Breast epithelium (tissue), 4 donors: ENCODE results near the gene CPSF4L. TPM values are rescaled to one million over a fixed set of nuclear protein-coding genes. Genes with fewer than 3 reads are reported as not detected.

Experiments used
- DNase-seq, 2 donors: peaks; one replicate each; pipeline ENCODE4 v3.0.0-alpha.2; 2019; ENCODE audit warnings: low spot score in 2 of 2
- H3K27ac ChIP-seq, 2 donors: fragments of 200-600 bp; sonication (generic) in 1 of 2; one replicate each; pipeline ENCODE4 v1.5.1; 2016 to 2019; ENCODE audit warnings: mild to moderate bottlenecking in 1 of 2
- H3K27me3 ChIP-seq, 2 donors: fragments of 200-600 bp; sonication (generic) in 1 of 2; one replicate each; pipeline versions ENCODE4 v1.5.1 to v1.6.0; 2017 to 2019; ENCODE audit warnings: control low read depth in 1 of 2, mild to moderate bottlenecking in 1 of 2
- H3K36me3 ChIP-seq: fragments of 200-600 bp; one replicate; pipeline ENCODE4 v1.5.1; 2019
- H3K4me1 ChIP-seq, 2 donors: fragments of 200-600 bp; sonication (generic); one replicate each; pipeline ENCODE4 v1.5.1; 2016 to 2019; ENCODE audit warnings: control low read depth in 1 of 2
- H3K4me3 ChIP-seq, 3 donors: fragments of 200-600 bp; sonication (generic); 1 replicate in 2 of 3; 2 replicates in 1 of 3; pipeline ENCODE4 v1.5.1; 2016 to 2019; ENCODE audit warnings: mild to moderate bottlenecking in 3 of 3, moderate library complexity in 2 of 3
- H3K9me3 ChIP-seq, 2 donors: fragments of 200-600 bp; sonication (generic) in 1 of 2; one replicate each; pipeline ENCODE4 v1.5.1; 2016 to 2019; ENCODE audit warnings: control low read depth in 1 of 2
- POLR2A ChIP-seq: fragments of 450-650 bp; IDR thresholded peaks from one replicate; pipeline ENCODE4 v1.6.1; 2016; ENCODE audit warnings: antibody characterized with exemption, mild to moderate bottlenecking, moderate library complexity
- POLR2AphosphoS5 ChIP-seq, 3 donors: sonication (generic); formaldehyde crosslinking; IDR thresholded peaks; one replicate each; pipeline ENCODE4 v1.6.1; 2017; ENCODE audit warnings: antibody characterized with exemption in 3 of 3
- intact Hi-C: fragments of 100-400 bp; cut with DNase I; formaldehyde crosslinking; loops from one replicate; pipeline ENCODE4 v1.15.1; 2023; ENCODE audit warnings: low total_unique reads
- total RNA-seq, 3 donors: library from RNA; depleted of rRNA; stranded (reverse); fragments of >200 nt; gene quantifications; one replicate each; pipeline ENCODE4 v1.1.0, GENCODE V29; 2016
- TF ChIP-seq, protein P1 (sequence below), 3 donors: fragments of 450-650 bp; IDR thresholded peaks; one replicate each; pipeline ENCODE4 v1.5.1; 2016 to 2017; ENCODE audit warnings: antibody characterized with exemption in 3 of 3, mild to moderate bottlenecking in 3 of 3, moderate library complexity in 3 of 3

Gene CPSF4L
- total RNA-seq, 3 donors from 2014 or later, result 0.29 TPM; not detected in 2

GRCh38 chr17:73231841-73232586, 29.7 kb downstream of the CPSF4L start:
- Histone ChIP-seq H3K27ac (peak overlapping the region; percentile 81 to 92), H3K4me3 (peak overlapping the region; percentile 85 to 99 (median 89)), H3K4me1 (peaks cover 0 to 4% of the 10 kb centered on the region in 2 donors), H3K36me3 (peaks cover 5% of the 10 kb centered on the region), H3K9me3 (no peaks in the 10 kb centered on the region), H3K27me3 (no peaks in the 10 kb centered on the region)
- intact Hi-C loops, result loop anchor here (10.0 kb wide), 1 partner anchor 333 kb away; no protein-coding TSS in a partner anchor
- TF ChIP-seq POLR2A (peak; percentile 85), POLR2AphosphoS5 (IDR thresholded peaks at IDR 0.05) (peak; percentile 61 to 87 (median 76))
- TF ChIP-seq, protein P1, sequence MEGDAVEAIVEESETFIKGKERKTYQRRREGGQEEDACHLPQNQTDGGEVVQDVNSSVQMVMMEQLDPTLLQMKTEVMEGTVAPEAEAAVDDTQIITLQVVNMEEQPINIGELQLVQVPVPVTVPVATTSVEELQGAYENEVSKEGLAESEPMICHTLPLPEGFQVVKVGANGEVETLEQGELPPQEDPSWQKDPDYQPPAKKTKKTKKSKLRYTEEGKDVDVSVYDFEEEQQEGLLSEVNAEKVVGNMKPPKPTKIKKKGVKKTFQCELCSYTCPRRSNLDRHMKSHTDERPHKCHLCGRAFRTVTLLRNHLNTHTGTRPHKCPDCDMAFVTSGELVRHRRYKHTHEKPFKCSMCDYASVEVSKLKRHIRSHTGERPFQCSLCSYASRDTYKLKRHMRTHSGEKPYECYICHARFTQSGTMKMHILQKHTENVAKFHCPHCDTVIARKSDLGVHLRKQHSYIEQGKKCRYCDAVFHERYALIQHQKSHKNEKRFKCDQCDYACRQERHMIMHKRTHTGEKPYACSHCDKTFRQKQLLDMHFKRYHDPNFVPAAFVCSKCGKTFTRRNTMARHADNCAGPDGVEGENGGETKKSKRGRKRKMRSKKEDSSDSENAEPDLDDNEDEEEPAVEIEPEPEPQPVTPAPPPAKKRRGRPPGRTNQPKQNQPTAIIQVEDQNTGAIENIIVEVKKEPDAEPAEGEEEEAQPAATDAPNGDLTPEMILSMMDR (IDR thresholded peaks at IDR 0.05), result peak; percentile 27 to 53 (median 37)
- DNase-seq, result peak; percentile 94 to 95

- Histone ChIP-seq H3K4me1 (no peaks in the 10 kb centered on the region), H3K36me3 (peaks cover 4% of the 10 kb centered on the region), H3K9me3 (no peaks in the 10 kb centered on the region), H3K27ac (peak overlapping the region; percentile 81 to 92), H3K27me3 (no peaks in the 10 kb centered on the region), H3K4me3 (peak overlapping the region; percentile 85 to 99 (median 89))
- TF ChIP-seq POLR2A (no peak), POLR2AphosphoS5 (IDR thresholded peaks at IDR 0.05) (no peak)
- TF ChIP-seq, protein P1 (IDR thresholded peaks at IDR 0.05), result no peak
- no peak for DNase-seq
- intact Hi-C loops, result loop anchor here (10.0 kb wide), 1 partner anchor 333 kb away; no protein-coding TSS in a partner anchor
Measured at GRCh38 chr17:73231395-73231794, 30.3 kb downstream of the CPSF4L start.

DNA sequence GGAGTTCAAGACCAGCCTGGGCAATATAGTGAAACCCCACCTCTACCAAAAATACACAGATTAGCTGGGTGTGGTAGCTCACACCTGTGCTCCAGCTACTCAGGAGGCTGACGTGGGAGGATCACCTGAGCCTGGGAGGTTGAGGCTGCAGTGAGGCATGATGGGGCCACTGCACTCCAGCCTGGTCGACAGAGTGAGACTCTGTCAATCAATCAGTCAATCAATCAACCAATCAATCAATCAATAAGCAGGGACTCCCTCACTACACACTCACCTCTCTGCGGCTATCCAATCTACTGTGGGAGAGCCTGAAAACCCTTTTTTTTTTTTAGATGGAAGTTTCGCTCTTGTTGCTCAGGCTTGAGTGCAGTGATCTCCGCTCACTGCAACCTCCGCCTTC, 31.6 kb downstream of the CPSF4L start:
- Histone ChIP-seq H3K27me3 (no peaks in the 10 kb centered on the region), H3K27ac (no peak overlapping the region), H3K36me3 (no peaks in the 10 kb centered on the region), H3K4me3 (no peak overlapping the region), H3K9me3 (no peaks in the 10 kb centered on the region), H3K4me1 (no peaks in the 10 kb centered on the region)
- intact Hi-C loops, result loop anchor here (10.0 kb wide), 1 partner anchor 335 kb away; no protein-coding TSS in a partner anchor
- no peak for TF ChIP-seq POLR2AphosphoS5 (IDR thresholded peaks at IDR 0.05)
- TF ChIP-seq POLR2A, result no peak
- TF ChIP-seq, protein P1 (IDR thresholded peaks at IDR 0.05), result no peak
- DNase-seq, result no peak

GRCh38 chr17:73228748-73229236, 32.9 kb downstream of the CPSF4L start:
- H3K4me1 ChIP-seq, result no peaks in the 10 kb centered on the region
- H3K27me3 ChIP-seq, result no peaks in the 10 kb centered on the region
- no peak for TF ChIP-seq POLR2AphosphoS5 (IDR thresholded peaks at IDR 0.05)
- TF ChIP-seq, protein P1 (IDR thresholded peaks at IDR 0.05), result no peak
- no peak for TF ChIP-seq POLR2A
- peak in 1 of 2 donors; percentile 38 for DNase-seq
- H3K9me3 ChIP-seq, result no peaks in the 10 kb centered on the region
- no peaks in the 10 kb centered on the region for H3K36me3 ChIP-seq
- peak overlapping the region; percentile 50 to 52 for H3K27ac ChIP-seq
- no peak overlapping the region for H3K4me3 ChIP-seq
- intact Hi-C loops, result no loop called here

DNA sequence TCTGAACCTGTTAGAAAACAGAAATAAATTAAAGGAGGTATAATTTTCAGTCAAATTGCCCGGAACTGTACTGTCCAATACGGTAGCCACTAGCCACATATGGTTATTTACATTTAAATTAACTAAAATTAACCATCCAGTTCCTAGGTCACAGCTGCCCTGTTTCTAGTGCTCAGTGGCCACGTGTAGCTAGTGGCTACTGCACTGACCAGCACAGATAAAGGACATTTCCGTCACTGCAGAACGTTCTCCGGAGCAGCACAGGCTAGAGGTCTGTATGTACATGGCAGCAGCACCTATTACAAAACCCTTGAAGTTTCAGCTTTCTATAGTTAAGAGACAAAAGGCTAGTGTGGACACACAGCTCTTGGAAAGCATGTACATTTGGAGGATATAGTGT, 33.7 kb downstream of the CPSF4L start:
- TF ChIP-seq POLR2A (no peak), POLR2AphosphoS5 (IDR thresholded peaks at IDR 0.05) (no peak)
- TF ChIP-seq, protein P1 (IDR thresholded peaks at IDR 0.05), result no peak
- no peak for DNase-seq
- Histone ChIP-seq H3K27ac (no peak overlapping the region), H3K36me3 (no peaks in the 10 kb centered on the region), H3K4me1 (no peaks in the 10 kb centered on the region), H3K9me3 (no peaks in the 10 kb centered on the region), H3K4me3 (no peak overlapping the region), H3K27me3 (no peaks in the 10 kb centered on the region)
- intact Hi-C loops, result no loop called here
